ENCODE results near the gene RPP40. TPM values are rescaled to one million over a fixed set of nuclear protein-coding genes. Genes with fewer than 3 reads are reported as not detected.

RPP40 gene
- polyA plus RNA-seq, 3 donors from 2014 or later: 6.9 to 8.8 (median 8.3) TPM

DNA sequence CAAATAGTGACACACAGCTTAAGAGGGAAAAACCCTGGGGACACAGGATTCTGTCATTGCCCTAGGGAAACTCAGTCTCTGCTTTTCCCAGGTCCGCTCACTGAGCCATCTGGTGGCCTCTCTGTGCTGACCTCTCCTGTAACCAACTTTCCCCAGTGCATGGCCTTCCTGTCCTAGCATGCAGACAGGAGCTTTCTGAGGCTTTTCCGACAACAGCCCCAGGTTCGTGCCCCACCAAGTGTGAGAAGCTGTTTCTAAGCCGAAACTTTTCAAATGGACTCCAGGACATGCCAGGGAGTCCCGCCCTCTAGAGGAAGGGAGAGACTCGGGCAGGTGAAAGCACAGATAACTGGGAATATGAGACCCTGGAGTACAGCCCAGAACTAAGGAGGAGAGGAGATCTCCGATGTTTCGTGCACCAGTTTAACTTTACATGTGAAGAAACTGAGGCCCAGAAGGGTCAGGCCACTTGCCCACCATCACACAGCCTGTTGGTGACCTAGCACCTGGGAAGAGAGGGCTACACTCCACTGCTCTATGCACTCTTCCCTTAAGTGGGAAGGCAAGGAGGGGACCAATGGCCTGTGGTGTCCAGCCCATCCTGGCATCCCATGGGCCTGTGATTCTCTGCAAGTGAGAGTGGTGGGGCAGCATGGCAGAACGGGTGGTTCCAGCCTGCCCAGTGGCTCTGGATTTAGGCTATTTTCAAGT, 46.2 kb downstream of the RPP40 start:
- no peaks in the 10 kb centered on the region for H3K4me1 Mint-ChIP-seq
- H3K4me3 Mint-ChIP-seq: no peak overlapping the region
- no peak overlapping the region for H3K27ac Mint-ChIP-seq
- DNase-seq: no peak
- no peaks in the 10 kb centered on the region for H3K9me3 Mint-ChIP-seq
- H3K36me3 Mint-ChIP-seq: peaks cover 7 to 15% (median 14%) of the 10 kb centered on the region in 3 donors
- H3K27me3 Mint-ChIP-seq (ENCODE audit: low read depth in 3 of 3): peaks cover 0 to 4% (median 0%) of the 10 kb centered on the region in 3 donors

DNA sequence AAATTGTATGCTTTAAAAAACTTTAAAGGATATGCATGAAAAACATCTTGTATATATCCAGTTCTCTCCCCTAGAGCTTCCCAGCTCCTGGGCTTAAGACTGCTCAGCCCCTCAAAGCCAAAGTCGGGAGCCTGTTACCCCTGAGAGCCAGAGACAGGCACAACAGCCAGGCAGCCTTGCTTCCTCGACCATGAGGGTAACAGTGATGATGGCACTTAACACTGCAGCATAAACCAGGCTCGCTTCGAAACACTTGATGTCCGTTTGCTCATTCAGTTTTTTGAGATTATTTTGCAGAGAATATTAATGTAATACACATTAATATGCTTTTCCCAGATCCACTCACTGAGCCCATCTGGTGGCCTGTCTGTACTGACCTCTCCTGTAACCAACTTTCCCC, 47.2 kb downstream of the RPP40 start:
- peaks cover 0 to 4% (median 0%) of the 10 kb centered on the region in 3 donors for H3K27me3 Mint-ChIP-seq (ENCODE audit: low read depth in 3 of 3)
- no peak overlapping the region for H3K4me3 Mint-ChIP-seq
- no peaks in the 10 kb centered on the region for H3K9me3 Mint-ChIP-seq
- H3K4me1 Mint-ChIP-seq: no peaks in the 10 kb centered on the region
- peak overlapping the region in 1 of 6 donors; percentile 7 for H3K27ac Mint-ChIP-seq
- peaks cover 11 to 24% (median 22%) of the 10 kb centered on the region in 3 donors for H3K36me3 Mint-ChIP-seq
- DNase-seq: no peak

DNA sequence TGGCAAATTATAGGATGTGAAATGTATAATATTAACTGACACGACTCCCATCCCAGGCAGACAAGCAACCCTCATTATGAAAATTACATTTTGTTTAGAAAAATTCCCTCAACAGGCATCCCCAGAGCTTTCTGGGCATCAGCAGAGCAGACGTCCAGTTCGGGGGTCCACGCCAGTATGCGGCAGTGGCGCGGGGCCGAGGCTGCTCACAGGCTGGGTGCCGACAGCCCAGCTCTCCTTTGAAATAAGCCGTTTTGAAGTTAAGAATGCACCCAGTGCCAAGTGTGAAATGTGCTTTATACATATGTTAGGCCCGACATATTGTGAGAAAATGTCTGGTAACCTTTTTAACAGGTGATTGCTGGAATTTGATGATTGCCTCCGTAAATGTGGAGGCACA, 50.4 kb downstream of the RPP40 start:
- Mint-ChIP-seq H3K27ac (no peak overlapping the region), H3K36me3 (peaks cover 16 to 39% (median 28%) of the 10 kb centered on the region in 3 donors), H3K4me1 (no peaks in the 10 kb centered on the region), H3K27me3 (ENCODE audit: low read depth in 3 of 3) (peaks cover 2 to 5% (median 3%) of the 10 kb centered on the region in 3 donors), H3K9me3 (no peaks in the 10 kb centered on the region), H3K4me3 (no peak overlapping the region)
- no peak for DNase-seq

DNA sequence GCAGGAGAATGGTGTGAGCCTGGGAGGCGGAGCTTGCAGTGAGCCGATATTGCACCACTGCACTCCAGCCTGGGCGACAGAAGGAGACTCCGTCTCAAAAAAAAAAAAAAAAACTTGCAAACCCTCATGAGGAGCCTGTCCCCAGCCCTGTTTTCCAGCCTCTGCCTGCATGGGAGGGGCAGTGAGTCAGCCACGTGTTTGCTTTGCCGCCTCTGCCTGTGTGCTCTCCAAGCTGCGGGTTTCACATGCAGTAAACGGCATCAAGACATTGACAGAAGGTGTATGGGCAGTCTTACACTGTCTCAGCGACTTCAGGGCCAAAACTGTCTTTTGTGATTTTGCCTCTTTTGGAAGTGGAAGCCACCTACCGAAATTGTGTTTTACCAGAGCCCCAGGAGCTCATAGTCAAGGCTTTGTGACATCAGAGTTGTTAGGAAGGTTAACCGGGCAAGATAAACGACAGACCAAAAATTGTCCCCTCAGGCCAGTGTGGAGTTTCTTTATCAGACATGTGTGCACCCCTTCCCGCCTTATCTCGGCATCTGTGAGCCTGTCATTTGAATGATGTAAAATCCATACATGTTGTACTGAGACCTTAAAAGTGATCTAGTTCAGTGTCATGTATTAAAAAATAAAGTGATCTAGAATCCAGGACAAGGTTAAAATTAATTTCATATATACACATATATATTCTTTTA, 52.9 kb downstream of the RPP40 start:
- DNase-seq: no peak
- peaks cover 16 to 42% (median 24%) of the 10 kb centered on the region in 3 donors for H3K36me3 Mint-ChIP-seq
- H3K27me3 Mint-ChIP-seq (ENCODE audit: low read depth in 3 of 3): peaks cover 2 to 5% (median 2%) of the 10 kb centered on the region in 3 donors
- H3K4me3 Mint-ChIP-seq: no peak overlapping the region
- no peaks in the 10 kb centered on the region for H3K4me1 Mint-ChIP-seq
- no peak overlapping the region for H3K27ac Mint-ChIP-seq
- no peaks in the 10 kb centered on the region for H3K9me3 Mint-ChIP-seq

DNA sequence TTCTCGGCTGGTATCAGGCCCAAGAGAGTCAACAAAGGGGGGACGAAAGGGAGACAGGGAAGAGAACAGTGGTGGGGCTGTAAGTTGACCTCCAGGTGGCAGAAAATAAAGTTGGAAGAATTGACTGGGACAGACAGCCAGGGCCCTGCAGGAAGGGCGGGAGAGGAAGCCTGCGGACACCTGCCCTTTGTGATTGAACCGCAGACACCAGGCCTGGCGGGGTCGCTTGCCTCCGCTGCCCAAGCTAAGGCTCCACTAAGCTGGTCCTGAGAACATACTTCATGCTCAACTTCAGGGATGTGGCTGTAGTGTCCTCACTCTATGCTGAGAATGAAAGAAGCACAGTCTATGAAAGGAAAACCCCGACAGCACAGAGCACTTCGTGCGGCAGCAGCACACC, 53.8 kb downstream of the RPP40 start:
- H3K36me3 Mint-ChIP-seq: peaks cover 14 to 42% (median 19%) of the 10 kb centered on the region in 3 donors
- peaks cover 2 to 5% (median 2%) of the 10 kb centered on the region in 3 donors for H3K27me3 Mint-ChIP-seq (ENCODE audit: low read depth in 3 of 3)
- H3K9me3 Mint-ChIP-seq: no peaks in the 10 kb centered on the region
- no peaks in the 10 kb centered on the region for H3K4me1 Mint-ChIP-seq
- H3K4me3 Mint-ChIP-seq: no peak overlapping the region
- peak overlapping the region in 2 of 6 donors; percentile 20 to 56 for H3K27ac Mint-ChIP-seq
- DNase-seq: no peak

DNA sequence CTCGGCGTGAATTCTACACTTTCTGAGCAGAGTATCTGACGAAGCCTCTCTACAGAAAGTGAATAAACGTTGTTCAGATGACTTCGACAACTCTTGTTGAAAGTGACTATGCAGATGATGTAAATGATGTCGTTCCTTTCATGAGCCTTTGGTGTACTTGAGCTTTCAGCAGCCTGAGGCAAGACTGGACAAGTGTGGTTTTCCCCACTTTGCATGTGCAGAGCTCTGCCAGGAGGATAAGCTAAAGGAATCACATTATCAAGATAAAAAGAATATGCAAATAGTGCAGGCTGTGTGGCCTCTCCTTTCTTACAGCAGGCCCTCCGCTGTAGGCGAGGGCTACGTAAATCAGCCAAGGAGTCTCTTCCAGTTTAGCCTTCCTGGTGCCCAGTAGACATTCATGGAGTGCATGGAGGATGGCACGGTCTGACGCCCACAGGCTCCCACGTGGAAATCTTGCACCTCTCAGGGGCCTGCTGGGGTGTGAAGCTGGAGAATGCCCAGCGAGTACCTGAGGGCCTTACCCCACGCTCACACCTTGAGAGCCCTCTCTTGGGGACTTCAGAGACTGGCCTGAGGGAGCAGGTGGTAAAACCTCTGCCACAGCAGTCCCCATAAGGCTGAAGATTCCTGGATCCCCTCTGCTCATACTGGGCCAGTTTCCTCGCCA, 54.9 kb downstream of the RPP40 start:
- no peak for DNase-seq
- no peak overlapping the region for H3K4me3 Mint-ChIP-seq
- peaks cover 16 to 41% (median 27%) of the 10 kb centered on the region in 3 donors for H3K36me3 Mint-ChIP-seq
- H3K27me3 Mint-ChIP-seq (ENCODE audit: low read depth in 3 of 3): peaks cover 2 to 5% (median 2%) of the 10 kb centered on the region in 3 donors
- peaks cover 4 to 9% of the 10 kb centered on the region in 2 donors for H3K4me1 Mint-ChIP-seq
- H3K9me3 Mint-ChIP-seq: no peaks in the 10 kb centered on the region
- H3K27ac Mint-ChIP-seq: no peak overlapping the region

DNA sequence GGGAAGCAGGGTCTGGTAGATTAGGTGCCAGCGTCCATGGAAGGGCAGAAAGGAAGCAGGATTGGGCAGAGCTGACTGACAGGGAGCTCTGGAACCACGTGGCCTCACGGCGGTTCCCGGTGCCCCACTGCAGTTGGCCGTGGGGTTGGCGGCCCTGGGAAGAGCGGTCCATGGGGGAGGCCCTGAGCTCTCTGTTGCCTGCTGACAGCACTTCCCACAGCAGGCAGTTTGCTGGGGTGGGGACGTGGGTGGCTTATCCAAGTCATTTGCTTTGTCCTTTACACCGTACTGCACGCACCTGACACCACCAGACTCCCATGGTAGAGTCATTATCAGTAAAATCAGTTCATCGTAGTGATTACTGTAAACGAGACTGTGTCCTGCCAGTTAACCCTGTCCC, 56.1 kb downstream of the RPP40 start:
- Mint-ChIP-seq H3K27me3 (ENCODE audit: low read depth in 3 of 3) (peaks cover 2 to 5% (median 4%) of the 10 kb centered on the region in 3 donors), H3K4me1 (peaks cover 15 to 21% of the 10 kb centered on the region in 2 donors), H3K36me3 (peaks cover 13 to 32% (median 24%) of the 10 kb centered on the region in 3 donors), H3K4me3 (no peak overlapping the region), H3K27ac (no peak overlapping the region), H3K9me3 (no peaks in the 10 kb centered on the region)
- no peak for DNase-seq

DNA sequence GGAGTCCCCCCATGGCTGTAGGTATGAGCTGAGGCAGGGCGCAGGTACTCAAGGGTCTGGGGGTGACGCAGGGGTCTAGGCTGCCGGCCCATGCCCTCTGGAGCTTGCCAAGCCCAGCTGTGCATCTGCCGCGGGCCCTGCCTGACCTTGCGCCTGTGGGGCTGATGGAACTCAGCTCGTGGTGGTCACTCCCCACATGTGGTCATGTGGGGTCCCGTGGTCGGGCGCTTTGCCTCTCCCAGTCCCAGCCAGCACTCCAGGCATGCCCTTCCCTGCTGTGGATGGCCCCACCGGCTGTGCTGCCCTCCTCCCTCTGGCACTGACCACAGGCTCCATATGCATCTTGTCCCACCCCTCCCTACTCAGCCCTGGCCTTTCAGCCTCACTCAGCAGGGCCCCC, 57.3 kb downstream of the RPP40 start:
- Mint-ChIP-seq H3K36me3 (peaks cover 9 to 23% (median 15%) of the 10 kb centered on the region in 3 donors), H3K4me3 (no peak overlapping the region), H3K4me1 (peaks cover 26 to 33% of the 10 kb centered on the region in 2 donors), H3K9me3 (no peaks in the 10 kb centered on the region), H3K27ac (no peak overlapping the region), H3K27me3 (ENCODE audit: low read depth in 3 of 3) (peaks cover 2 to 5% (median 4%) of the 10 kb centered on the region in 3 donors)
- DNase-seq: no peak

Other genes with a start within 250 kb of the RPP40 start
- 10 to 100 TPM in 2 of 3 donors, 1 to 10 TPM in 1; 4.0 to 19.9 (median 13.4) TPM for gene CDYL, start 227.6 kb downstream of the RPP40 start, polyA plus RNA-seq
- not detected for gene PPP1R3G, start 81.3 kb upstream of the RPP40 start, polyA plus RNA-seq